HPDE6-E6E7 (cell line): Measurements from ENCODE around the gene SHFL.
A peak's percentile ranks its signal among the peaks of the same experiment; 100 is the strongest.

Experiments
- DNase-seq: peaks from one replicate; pipeline ENCODE4 v3.0.0; 2011; ENCODE audit warnings: missing footprints; ENCODE audit errors: extremely low spot score

The SHFL gene

GRCh38 chr19:10085641-10086590, at the start of gene SHFL:
SHFL (plus strand) TSS chr19:10086317; CDS start chr19:10086428, 111 bp downstream.
- DNase-seq: peak; percentile 80

GRCh38 chr19:10036601-10037071, 49.5 kb upstream of the SHFL start:
- DNase-seq: no peak

- DNase-seq: no peak
Observed at GRCh38 chr19:10037367-10037766, 48.8 kb upstream of the SHFL start.

GRCh38 chr19:10037809-10038208, 48.3 kb upstream of the SHFL start:
- DNase-seq: no peak

GRCh38 chr19:10043286-10043927, 42.7 kb upstream of the SHFL start:
- DNase-seq: no peak

- DNase-seq: no peak
Observed at GRCh38 chr19:10044390-10044789, 41.7 kb upstream of the SHFL start.

- no peak for DNase-seq
Observed at GRCh38 chr19:10045371-10045770, 40.7 kb upstream of the SHFL start.

GRCh38 chr19:10049626-10050025, 36.5 kb upstream of the SHFL start:
- DNase-seq: no peak

GRCh38 chr19:10052602-10053360, 33.3 kb upstream of the SHFL start:
- no peak for DNase-seq

GRCh38 chr19:10061717-10062310, 24.3 kb upstream of the SHFL start:
- DNase-seq: no peak

- DNase-seq: no peak
Observed at GRCh38 chr19:10068205-10068604, 17.9 kb upstream of the SHFL start.

- DNase-seq: no peak
Observed at GRCh38 chr19:10069046-10069445, 17.1 kb upstream of the SHFL start.

- DNase-seq: no peak
Observed at GRCh38 chr19:10070730-10071446, 15.2 kb upstream of the SHFL start.

GRCh38 chr19:10074153-10074552, 12.0 kb upstream of the SHFL start:
- DNase-seq: no peak

GRCh38 chr19:10076535-10076934, 9.6 kb upstream of the SHFL start:
- DNase-seq: no peak

GRCh38 chr19:10078329-10078728, 7.8 kb upstream of the SHFL start:
- no peak for DNase-seq

GRCh38 chr19:10079031-10079453, 7.1 kb upstream of the SHFL start:
- no peak for DNase-seq

GRCh38 chr19:10083911-10084310, 2.2 kb upstream of the SHFL start:
- DNase-seq: no peak

GRCh38 chr19:10084803-10085202, 1.3 kb upstream of the SHFL start:
- DNase-seq: no peak

- no peak for DNase-seq
Observed at GRCh38 chr19:10086591-10087192, 575 bp downstream of the SHFL start.
